ENCODE measurements around the gene COX18. TPM values are rescaled to one million over a fixed set of nuclear protein-coding genes. Genes with fewer than 3 reads are reported as not detected.

The COX18 gene
- total RNA-seq, 4 donors from 2014 or later, result 5.6 to 33.5 (median 16.0) TPM

- no peak for DNase-seq
- H3K4me3 ChIP-seq, result no peak overlapping the region
- H3K9me3 ChIP-seq, result no peaks in the 10 kb centered on the region
- TF ChIP-seq CTCF (IDR thresholded peaks at IDR 0.05) (no peak), POLR2A (IDR thresholded peaks at IDR 0.05) (no peak)
- no peak overlapping the region for H3K27ac ChIP-seq
- no peaks in the 10 kb centered on the region for H3K27me3 ChIP-seq
- H3K4me1 ChIP-seq, result no peaks in the 10 kb centered on the region
- intact Hi-C loops (cut with DNase I; ENCODE audit: low total_unique reads), result no loop called here
- no peaks in the 10 kb centered on the region for H3K36me3 ChIP-seq
These were observed 50.9 kb downstream of the COX18 start for GRCh38 chr4:73018595-73018994.

GRCh38 chr4:73013310-73013709 lies 56.2 kb downstream of the COX18 start:
- H3K36me3 ChIP-seq, result no peaks in the 10 kb centered on the region
- H3K4me1 ChIP-seq, result no peaks in the 10 kb centered on the region
- H3K27ac ChIP-seq, result no peak overlapping the region
- TF ChIP-seq POLR2A (IDR thresholded peaks at IDR 0.05) (no peak), CTCF (IDR thresholded peaks at IDR 0.05) (no peak)
- no peaks in the 10 kb centered on the region for H3K27me3 ChIP-seq
- no peak for DNase-seq
- intact Hi-C loops (cut with DNase I; ENCODE audit: low total_unique reads), result no loop called here
- no peak overlapping the region for H3K4me3 ChIP-seq
- H3K9me3 ChIP-seq, result no peaks in the 10 kb centered on the region

GRCh38 chr4:73012673-73013072 lies 56.8 kb downstream of the COX18 start:
- H3K27ac ChIP-seq, result no peak overlapping the region
- H3K4me1 ChIP-seq, result no peaks in the 10 kb centered on the region
- H3K9me3 ChIP-seq, result no peaks in the 10 kb centered on the region
- H3K27me3 ChIP-seq, result no peaks in the 10 kb centered on the region
- intact Hi-C loops (cut with DNase I; ENCODE audit: low total_unique reads), result no loop called here
- H3K36me3 ChIP-seq, result no peaks in the 10 kb centered on the region
- no peak overlapping the region for H3K4me3 ChIP-seq
- TF ChIP-seq CTCF (IDR thresholded peaks at IDR 0.05) (no peak), POLR2A (IDR thresholded peaks at IDR 0.05) (no peak)
- DNase-seq, result no peak

- Histone ChIP-seq H3K4me3 (no peak overlapping the region), H3K27ac (no peak overlapping the region), H3K4me1 (no peaks in the 10 kb centered on the region), H3K9me3 (no peaks in the 10 kb centered on the region), H3K27me3 (no peaks in the 10 kb centered on the region), H3K36me3 (no peaks in the 10 kb centered on the region)
- intact Hi-C loops (cut with DNase I; ENCODE audit: low total_unique reads), result no loop called here
- DNase-seq, result no peak
- TF ChIP-seq POLR2A (IDR thresholded peaks at IDR 0.05) (no peak), CTCF (IDR thresholded peaks at IDR 0.05) (no peak)
These were observed 57.9 kb downstream of the COX18 start for GRCh38 chr4:73011629-73011985.

GRCh38 chr4:73010789-73011628 lies 58.5 kb downstream of the COX18 start:
- no peaks in the 10 kb centered on the region for H3K9me3 ChIP-seq
- no peaks in the 10 kb centered on the region for H3K27me3 ChIP-seq
- H3K36me3 ChIP-seq, result no peaks in the 10 kb centered on the region
- H3K4me3 ChIP-seq, result no peak overlapping the region
- TF ChIP-seq POLR2A (IDR thresholded peaks at IDR 0.05) (no peak), CTCF (IDR thresholded peaks at IDR 0.05) (no peak)
- no peak for DNase-seq
- no peak overlapping the region for H3K27ac ChIP-seq
- intact Hi-C loops (cut with DNase I; ENCODE audit: low total_unique reads), result no loop called here
- H3K4me1 ChIP-seq, result no peaks in the 10 kb centered on the region

All from uterus (tissue), 4 donors.